Measurements from ENCODE around the gene THNSL1.
"Not testable (repeated sequence)": the region's sequence is repeated elsewhere in the genome, so short reads cannot be mapped to it uniquely, and the experiment has no call there.

The THNSL1 gene

DNA sequence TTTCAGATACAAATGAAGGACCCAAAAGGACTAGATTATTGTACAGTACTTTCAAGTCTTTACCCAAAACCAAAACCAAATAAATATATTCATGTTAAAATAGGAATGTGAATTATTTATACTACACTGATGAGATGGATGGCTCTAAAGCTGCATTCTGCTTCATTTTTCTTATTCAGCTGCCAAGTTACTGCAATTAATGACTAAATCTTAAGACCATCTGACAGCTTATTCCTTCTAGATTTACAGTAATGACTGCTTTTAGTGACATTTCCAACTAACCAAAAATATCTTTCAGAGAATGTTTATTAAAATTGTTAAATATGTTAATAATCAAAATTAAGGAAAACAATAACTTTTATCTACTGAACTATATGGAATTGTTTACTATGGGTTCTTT, 21.3 kb upstream of the THNSL1 start:
- no peak for DNase-seq (ENCODE audit: low spot score)

DNA sequence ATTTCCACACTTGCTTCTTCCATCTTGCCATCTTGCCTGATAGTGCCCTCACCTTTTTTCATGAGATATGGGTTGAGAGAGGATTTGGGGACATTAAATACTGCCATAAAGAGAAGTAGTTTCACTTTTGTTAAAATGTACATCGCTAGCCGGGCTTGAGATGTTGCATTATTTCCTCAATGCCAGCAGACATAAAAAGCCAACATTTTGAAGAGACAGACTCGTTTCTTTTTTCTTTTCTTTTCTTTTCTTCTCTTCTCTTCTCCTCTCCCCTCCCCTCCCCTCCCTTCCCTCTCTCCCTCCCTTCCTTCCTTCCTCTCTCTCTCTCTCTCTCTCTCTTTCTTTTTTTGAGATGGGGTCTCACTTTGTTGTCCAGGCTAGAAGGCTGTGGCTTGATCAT, 18.4 kb upstream of the THNSL1 start:
- DNase-seq (ENCODE audit: low spot score): no peak

DNA sequence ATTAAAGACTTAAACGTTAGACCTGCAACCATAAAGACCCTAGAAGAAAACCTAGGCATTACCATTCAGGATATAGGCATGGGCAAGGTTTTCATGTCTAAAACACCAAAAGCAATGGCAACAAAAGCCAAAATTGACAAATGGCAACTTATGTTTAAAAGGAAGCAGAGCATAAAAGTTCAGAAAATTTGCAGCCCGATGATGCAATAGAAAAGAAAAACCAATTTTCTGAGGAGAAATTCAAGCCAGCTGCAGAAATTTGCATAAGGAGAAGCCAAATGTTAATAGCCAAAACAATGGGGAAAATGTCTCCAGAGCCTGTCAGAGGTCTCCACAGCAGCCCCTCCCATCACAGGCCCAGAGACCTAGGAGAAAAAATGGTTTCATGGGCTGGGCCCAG, 4.8 kb upstream of the THNSL1 start:
- not testable (repeated sequence) for DNase-seq (ENCODE audit: low spot score)

DNA sequence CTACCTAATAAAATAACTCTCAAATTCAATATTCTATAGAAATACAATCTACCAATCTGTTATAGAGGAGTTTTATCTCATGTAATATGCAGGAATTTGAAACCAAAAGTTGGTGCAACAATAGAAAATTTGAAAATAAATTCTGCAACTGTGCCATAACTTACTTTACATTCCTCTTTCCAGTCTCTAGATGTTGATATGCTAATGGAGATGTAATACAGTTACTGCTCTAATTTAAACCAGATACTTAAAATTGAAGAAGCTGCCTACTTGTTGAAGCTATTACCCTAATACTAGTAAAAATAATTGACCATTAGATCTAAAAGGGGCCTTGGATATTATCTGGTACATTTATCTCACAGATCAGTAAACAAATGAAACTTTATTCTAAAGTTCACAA, 1.8 kb upstream of the THNSL1 start:
- no peak for DNase-seq (ENCODE audit: low spot score)

DNA sequence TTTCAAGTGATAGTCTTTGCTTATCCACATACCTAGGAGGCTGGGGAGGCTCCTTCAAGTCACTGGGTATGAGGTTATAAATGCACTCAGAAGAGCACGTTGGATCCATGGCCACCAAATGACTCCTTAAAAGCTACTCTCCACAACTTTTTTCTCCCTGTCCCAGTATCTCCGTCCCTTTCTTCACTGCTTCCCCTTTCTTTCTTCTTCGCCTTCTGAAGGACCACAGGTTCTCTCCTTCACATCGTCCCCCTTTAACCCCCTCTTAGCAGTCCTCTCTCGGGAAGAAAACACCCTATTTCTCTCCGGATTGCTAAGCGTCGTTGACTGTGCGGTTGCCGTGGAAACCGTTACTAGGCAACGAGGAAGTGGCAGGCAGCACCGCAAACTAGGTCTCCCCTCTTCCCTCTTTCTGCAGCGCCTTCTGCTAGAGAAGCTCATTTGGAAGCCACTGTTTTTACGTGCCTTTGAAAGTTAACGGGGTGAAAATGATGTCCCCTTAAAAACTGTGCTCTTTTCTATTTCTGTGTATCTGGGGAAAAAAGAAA, 510 bp upstream of the THNSL1 start, which contains the start of gene ENKUR:
Gene ENKUR, minus strand, starts transcription at position 331 of the 548 bp plus-strand sequence. Its CDS starts 222 bp downstream, at position 109.
- DNase-seq (ENCODE audit: low spot score): peak; percentile 97

DNA sequence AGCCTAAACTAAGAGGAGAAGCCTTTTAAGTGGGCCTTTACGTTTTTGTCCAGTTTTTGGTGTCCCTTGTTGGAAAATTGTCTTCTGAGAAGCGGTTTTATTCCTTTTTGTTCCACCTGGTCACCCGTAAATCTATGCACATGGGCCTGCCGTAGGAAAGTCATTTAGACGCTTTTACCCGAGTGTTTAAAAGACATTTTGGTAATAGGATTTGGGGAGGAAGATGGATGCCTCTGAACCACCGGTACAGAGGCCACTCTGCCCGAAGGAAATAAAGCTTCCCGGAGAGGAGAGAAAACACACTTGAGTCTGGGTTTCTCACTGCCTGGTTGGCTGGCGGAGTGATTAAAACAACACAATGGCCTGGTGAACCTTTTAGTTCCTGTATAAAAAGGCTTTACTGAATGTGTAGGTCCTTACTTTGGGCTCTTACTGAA, 760 bp downstream of the THNSL1 start:
- peak; percentile 29 for DNase-seq (ENCODE audit: low spot score)

DNA sequence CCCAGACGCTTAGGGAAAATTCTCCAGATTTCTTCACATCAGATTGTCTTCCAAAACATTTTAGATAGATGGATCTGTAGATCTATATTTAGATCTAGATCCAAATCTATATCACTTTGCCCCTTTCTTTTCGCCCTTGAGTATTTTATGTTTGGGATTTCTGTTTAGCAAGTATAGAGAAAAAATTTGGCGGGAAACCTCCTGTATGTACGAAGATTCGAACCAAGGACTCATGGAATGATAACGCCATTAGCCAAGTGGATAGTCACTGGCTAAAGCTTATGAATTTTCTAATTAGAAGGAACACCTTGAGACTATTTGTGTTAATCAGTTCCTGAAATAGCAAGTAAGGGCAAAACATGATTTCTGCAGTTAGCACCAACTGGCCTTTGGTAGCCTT, 1.2 kb downstream of the THNSL1 start:
- no peak for DNase-seq (ENCODE audit: low spot score)

DNA sequence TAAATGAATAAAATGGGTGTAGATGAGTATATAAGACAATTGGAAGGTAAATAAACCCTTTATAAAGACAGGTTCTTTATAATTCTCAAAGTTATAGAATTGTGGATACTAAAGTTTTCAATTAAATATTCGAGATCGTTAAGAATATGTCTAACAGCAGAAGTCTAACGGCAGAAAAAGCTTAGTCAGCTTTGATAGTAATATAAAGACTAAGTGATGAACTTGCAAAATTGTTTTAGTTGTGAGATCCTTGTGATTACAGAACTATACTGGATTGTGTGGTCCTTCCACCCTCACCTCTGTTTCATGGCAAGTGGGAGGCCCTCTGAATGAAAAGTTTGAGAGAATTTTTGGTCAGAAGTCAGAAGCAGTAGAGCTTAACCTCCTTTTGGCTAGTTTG, 2.3 kb downstream of the THNSL1 start:
- DNase-seq (ENCODE audit: low spot score): no peak

DNA sequence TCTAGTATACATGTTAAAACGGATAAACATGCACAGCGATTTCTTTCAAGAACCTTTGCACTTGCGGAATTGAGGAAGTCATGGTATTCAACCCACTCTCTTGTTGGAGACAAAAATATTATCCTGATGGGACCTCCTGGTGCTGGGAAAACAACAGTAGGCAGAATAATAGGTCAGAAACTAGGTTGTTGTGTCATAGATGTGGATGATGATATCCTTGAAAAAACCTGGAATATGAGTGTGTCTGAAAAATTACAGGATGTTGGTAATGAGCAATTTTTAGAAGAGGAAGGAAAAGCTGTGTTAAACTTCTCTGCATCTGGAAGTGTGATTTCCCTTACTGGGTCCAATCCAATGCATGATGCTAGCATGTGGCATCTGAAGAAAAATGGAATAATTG, 6.9 kb downstream of the THNSL1 start:
- DNase-seq (ENCODE audit: low spot score): no peak

DNA sequence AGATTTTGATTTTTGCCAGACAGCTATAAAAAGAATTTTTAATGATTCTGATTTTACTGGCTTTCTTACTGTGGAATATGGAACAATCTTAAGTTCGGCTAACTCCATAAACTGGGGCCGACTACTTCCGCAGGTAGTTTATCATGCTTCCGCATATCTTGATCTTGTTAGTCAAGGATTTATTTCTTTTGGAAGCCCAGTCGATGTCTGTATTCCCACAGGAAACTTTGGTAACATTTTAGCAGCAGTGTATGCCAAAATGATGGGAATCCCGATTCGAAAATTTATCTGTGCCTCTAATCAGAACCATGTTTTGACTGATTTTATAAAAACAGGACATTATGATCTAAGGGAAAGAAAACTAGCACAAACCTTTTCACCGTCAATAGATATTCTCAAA, 8.1 kb downstream of the THNSL1 start:
- no peak for DNase-seq (ENCODE audit: low spot score)

DNA sequence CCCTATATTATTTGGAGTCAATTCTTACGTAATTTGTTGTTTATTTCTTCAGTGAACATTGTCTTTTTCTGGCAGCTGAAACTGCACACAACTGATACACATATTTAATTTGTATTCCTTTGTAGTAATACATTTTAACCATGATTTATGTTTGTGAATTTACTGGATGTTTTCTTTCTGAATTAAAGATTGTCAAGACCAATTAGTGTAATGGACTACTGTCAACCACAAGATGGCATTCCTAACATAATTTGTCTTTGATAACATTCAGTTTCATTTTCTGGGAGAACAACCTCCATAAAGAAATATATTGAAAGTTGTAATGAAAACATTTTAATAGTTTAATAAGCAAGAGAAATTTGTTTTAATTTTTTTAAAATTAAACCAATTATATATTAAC, 10.1 kb downstream of the THNSL1 start:
- peak; percentile 45 for DNase-seq (ENCODE audit: low spot score)

DNA sequence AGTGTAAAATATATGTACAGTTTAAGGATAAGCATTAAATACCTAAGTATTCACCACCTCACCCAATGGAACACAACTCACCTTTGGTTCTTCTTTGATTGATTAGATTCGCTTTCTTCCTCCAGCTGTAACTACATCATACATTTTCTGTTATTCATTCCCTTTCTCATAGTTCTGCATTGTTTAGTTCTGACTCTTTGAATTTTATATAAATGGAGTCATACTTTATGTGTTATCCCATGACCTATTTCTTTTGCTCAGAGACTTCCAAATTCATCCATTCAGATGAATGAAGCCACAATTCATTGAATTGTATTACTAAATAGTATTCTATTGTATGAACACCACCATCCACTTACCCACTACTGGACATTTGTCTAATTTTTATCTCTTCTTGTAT, 12.3 kb downstream of the THNSL1 start:
- DNase-seq (ENCODE audit: low spot score): no peak

DNA sequence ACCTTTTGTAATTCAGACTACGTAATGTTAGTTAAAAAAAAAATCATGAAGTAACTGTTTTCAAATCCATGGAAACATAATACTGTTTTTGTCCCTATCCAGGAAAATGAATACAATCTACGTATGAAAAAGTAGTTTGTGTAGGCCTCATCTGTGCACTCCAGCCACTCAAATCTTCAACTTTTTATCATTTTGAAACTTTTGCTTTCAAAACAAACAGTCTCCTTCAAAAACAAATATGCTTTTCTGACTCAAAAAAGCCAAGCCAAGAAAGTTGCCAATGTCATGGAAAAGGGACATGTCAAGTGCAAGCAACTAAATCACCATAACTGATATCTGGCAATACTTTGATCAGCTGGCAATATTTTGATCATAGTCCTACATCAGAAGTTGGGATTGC, 13.1 kb downstream of the THNSL1 start:
- no peak for DNase-seq (ENCODE audit: low spot score)

DNA sequence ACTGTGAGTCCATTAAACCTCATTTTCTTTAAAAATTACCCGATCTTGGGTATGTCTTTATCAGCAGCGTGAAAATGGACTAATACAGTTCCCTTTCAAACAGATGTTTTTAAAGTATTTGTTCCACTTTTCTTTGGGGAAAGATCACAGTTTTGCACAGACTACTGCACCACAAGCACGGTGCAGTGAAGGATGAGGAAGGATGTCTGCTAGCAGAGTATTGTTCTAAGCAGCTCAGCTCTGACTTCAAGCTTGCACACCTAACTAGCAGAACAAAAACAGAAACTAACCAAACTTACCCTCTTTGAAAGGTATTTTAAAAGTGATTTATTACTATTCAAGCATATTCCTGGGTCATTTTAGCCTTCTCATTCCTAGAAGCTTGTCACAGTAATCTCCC, 20.0 kb downstream of the THNSL1 start:
- no peak for DNase-seq (ENCODE audit: low spot score)

DNA sequence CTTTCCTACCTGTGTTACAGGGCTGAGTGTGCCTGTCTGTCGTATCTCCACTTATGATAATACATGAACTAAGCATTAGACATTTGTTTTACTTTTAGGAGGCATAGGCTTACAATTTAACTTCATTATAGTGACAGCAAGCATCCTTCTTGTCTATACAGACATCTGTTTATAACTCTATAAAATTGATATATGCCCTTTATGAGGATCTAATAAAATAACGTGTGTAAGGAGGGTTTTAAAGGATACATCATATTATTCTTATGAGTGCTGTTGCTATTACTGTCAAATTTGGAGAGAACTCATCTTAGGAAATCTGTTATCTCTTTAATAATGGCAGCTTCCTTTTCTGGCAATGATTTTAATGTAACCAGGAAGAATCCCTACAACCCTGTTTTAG, 21.9 kb downstream of the THNSL1 start:
- no peak for DNase-seq (ENCODE audit: low spot score)

DNA sequence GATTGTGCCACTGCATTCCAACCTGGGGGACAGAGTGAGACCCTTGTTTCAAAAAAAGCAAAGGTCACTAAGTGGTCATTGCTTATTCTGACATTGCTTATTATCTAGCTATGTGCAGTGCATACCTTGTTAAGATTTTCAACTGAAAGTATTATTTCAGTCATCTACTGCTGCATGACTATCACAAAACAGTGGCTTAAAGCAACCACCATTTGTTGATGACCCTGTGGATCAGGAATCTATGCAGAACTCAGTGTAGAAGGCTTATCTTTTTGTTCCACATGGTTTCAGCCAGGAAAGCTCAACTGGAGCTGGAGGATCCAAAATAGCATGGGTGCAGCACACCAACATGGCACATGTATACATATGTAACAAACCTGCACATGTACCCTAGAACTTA, 23.1 kb downstream of the THNSL1 start:
- DNase-seq (ENCODE audit: low spot score): no peak

DNA sequence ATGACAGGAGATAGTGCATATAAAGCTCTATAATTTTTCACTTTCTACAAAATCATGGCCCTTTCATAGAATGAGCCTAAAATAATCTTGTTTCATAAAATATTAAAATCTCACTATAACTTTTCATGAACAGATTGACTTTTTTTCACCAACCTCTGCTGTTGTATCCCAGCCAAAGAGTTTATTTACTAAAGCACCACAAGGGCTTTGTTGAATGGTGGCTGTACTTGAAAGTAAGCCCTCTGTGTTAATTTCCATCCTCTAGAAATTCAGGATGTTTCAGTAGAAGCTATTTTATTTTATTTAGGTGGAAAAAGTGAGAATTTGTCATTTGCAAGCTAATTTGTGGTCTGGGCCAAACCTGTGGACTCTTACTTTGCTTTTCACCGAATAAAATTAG, 30.2 kb downstream of the THNSL1 start:
- DNase-seq (ENCODE audit: low spot score): no peak

DNA sequence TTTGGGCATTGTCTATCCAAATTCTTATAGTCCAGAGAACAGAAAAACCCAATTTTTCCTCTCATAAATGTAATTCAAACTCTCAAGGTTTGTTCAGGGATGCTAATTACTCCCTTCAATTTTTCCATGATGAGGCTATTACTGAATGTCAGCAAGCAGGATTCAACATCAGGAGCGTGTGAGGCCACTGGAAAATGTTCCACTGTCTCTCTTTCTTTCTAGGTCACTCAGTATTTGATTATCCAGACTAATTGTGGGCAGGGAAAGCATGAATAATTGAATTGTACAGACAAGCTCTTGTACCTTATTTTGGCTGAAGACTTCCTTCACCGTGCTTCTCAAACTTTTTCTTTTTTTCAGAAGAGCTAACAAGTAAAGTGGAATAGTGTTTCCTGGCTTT, 30.7 kb downstream of the THNSL1 start:
- DNase-seq (ENCODE audit: low spot score): no peak

DNA sequence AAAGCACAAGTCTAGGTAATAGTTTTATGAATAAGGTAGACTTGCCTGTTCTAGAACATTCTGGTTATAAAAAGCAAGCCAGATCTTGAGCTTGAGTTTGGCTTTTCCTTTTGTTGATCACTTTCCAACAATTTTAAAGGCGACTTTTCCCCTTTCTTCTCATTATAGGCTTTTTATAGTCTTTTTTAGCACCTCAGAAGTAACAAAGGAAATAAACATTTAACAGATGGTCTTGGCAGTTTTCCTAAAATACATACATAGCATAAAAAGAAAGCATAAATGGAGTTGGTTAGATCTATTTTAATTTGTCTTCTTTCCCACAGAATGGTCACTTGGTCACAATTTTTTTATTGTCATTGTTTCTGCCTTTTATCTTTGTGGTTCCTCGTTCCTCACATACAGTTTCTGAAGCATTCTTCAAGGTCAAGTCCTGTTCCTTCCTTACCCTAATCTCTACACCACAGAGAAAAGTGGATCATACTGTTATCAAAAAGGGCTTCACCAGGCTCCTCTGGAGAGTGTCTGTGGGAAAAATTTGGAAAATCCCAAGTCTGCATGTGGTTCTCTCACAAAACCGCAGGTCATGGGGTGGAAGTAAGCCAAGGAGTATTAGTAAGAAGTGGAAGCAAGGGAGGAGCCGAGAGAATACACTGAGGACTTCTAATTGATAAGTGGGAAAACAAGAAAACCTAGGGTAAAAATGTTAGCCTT, 31.3 kb downstream of the THNSL1 start:
- DNase-seq (ENCODE audit: low spot score): no peak

DNA sequence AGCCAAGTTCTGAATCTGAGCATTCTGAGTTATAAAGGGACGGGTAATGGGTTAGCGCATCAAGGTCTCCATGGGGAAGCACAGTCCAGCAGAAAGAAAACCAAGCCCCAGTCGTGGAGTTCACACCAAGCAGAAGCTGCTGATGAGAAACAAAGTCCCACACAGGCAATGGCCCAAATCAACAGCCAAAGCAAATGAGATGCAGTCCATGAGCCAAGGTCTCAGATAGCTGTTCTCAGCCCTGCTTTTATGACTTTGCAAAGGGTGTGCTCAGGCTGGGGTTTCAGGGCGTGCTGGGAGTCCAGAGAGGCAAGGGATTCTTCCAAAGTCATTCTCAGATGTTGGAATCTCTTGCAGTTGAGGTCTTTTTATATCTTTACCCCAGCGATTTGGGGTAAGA, 32.0 kb downstream of the THNSL1 start:
- DNase-seq (ENCODE audit: low spot score): peak; percentile 34

DNA sequence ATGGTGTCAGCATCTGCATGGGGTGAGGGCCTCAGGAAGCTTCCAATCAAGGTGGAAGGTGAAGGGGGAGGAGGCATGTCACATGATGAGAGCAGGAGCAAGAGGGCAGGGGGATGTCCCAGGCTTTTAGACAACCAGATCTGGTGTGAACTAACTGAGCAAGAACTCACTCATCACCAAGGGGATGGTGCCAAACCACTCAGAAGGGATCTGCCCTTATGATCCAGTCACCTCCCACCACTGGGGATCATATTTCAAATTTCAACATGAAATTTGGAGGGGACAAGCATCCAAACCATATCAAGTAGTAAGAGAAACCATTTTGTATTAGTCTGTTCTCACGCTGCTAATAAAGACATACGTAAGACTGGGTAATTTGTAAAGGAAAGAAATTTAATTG, 33.6 kb downstream of the THNSL1 start:
- DNase-seq (ENCODE audit: low spot score): no peak

DNA sequence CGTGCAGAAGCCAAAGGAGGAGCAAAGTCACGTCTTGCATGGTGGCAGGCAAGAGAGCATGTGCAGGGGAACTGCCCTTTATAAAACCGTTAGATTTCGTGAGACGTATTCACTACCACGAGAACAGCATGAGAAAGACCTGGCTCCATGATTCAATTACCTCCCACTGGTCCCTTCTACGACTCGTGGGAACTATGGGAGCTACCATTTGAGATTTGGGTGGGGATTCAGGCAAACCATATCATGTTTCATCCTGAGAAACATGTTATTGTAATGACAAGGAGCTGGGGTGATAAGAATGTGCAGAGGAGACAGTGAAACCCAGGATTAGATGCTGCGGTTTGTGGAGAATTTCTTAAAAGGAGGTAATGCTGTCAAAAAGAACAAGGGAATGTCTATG, 34.0 kb downstream of the THNSL1 start:
- DNase-seq (ENCODE audit: low spot score): no peak

DNA sequence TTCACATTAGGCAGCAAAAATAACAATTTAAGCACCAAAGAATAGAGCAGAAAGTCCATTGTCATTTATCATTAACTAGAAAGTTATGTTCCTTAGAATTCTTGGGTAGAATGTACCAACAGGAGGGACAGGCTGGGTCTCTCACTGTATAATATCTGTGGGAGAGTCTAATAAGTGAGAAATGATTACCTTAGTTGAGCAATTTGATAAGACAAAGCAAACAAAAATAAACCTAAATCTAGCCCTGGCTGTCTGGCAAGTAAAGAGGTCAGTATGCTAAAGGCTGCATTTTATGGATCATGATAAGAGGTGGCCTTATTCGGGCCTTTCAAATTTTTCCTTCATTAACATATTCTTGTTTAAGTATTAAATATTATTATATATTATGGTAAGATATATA, 35.6 kb downstream of the THNSL1 start:
- DNase-seq (ENCODE audit: low spot score): no peak

DNA sequence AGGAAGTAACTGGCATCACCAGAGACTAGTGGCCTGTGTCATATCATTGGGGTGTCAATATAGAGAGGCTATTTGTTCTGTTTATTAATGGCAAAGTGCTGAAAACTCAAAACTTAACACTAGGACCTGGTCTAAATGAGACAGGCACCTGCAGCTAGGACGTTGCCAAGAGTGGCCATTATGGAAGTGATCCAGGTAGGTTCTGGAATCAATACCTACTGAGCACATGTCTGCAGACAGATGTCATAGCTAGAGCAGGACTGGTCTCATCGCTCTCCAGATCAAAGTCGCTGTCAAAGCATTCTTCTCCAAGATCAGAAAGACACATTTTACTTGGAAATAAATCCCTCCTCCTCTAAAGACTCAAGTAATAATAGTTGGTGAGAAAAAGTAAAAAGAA, 40.3 kb downstream of the THNSL1 start:
- no peak for DNase-seq (ENCODE audit: low spot score)
